NCI-H128 (cell line): Measurements from ENCODE around the gene ITGB1BP1.

Experiments
- DNase-seq: peaks from one replicate; lab custom pipeline; 2025; ENCODE audit not compliant: unreplicated experiment; lab: John Stamatoyannopoulos, UW

Gene ITGB1BP1

DNA sequence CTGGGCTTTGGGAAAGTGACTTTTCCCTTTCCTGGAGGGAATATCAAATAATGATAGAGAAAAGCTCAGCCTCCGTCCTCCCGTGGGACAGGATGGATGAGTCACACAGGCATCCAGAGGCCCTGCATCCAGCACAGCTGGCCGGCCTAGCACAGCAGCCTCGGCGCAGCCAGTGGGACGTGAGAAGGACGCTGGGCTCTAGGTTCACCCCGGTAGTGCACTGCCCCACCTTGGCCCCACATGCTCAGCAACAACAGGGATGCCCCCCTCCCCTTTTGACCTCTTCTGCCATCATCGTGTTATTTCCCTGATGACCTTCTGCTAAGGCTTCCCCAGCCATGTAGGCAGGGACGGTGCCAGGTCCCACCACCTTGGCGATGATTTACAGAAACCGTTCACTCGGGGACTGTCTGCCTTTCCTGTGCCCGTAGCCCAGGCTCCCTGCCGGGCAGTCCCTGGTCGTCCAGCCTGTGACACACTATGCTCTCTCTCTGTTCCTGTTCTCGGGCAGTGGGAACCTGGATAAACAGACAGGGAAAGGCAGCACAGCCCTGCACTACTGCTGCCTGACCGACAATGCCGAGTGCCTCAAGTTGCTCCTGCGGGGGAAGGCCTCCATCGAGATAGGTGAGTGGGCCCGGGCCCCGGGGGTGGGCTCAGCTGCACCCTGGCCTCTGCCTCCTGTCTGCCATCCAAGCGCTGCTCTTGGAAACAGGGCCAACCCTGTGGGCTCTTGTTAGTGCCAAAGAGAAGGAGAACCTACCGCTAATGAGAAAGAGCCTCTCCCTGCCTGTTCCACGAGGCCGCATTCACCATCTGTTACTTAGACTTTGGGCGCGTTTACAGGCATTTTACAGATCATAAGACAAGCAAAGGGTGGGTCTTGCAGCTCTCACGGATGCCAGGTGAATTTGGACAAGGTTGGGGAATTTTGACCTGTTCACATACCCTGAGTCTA, 44.6 kb downstream of the ITGB1BP1 start:
- DNase-seq = no peak

DNA sequence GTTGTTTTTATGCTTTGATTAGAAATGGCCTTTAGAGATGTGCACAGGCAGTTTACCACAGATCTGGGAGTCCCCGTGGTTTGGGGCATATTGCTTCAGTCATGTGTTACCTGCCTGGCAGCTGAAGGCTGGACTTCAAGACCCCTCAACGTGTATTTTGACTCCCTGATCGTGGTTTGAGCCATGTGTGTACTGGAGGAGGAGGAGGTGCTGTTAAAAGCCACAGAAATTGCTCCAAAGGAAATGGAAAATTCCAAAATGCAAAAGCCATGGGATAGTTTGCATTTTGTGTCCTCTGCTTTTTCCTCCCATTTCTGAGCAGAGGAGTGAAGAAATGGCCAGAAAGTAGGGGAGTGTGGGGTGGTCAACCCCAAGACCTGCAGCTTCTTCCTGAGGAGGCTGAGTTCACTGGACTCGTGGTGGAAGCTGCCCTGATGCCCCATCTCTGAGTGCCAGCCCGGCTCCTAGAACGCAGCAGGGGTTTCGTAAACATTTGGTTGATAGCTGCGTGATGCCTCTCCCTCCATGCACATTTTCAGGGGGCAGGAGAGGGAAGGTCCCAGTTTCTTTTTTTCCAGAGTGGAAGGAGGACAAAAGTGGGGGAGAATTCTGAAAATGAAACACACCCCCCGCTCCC, 45.7 kb downstream of the ITGB1BP1 start:
- DNase-seq = no peak

DNA sequence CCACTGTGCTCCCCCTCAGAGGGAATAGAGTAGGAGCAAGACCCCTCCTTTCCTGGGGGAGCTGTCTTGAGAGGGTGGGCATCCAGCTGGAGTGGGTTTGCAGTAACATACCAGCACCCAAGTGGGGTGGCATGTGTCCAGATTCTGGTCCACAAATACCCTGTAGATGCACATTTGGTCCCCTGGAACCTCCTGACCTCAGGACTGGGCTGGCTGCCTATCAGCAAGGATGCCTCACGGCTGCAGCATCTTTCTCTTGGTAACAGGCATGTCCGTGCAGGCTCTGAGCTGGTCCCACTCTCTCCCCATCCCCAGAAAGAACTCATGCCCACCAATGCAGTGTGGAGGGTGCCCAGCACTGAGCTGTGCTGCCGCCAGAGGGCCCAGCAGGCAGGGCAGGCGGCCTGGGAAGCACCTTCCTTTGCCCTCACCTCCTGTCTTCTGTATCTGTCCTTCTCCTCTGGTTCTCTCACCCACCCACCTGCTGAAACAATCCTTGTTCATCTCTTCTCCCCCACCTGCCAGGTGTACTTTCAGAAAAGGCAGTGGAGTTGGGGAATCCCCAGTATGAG, 47.4 kb downstream of the ITGB1BP1 start:
- DNase-seq = no peak

DNA sequence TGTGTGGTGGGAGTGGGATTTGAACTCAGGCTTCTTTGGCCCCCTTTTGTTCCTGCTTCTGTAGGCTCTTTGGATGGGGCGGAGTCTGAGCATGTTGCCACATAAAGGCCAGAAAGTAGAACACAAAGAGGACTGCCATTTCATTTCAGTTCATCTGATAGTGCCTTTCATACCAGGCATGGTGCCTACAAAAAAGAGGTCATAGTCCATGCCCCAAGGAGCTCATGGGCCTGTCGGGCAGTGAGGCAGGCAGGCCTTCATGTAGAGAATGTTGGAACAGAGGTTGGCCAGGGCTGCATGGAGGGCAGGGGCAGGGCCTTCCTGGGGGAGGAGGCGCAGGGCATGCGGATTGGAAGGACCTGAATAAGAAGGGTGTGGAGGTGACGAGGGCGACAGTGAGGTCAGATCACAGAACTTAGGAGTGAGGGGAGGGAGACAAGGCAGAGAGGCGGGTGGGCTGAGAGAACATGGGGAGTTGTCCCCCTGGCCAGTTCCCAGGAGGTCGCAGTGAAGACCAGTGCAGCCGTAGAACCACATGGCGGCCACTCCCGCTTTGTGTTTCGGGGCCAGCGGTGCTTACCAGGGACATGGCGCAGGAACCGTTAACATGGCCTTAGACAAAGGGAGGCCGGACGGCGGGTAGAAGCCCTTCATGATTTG, 49.1 kb downstream of the ITGB1BP1 start:
- no peak for DNase-seq

DNA sequence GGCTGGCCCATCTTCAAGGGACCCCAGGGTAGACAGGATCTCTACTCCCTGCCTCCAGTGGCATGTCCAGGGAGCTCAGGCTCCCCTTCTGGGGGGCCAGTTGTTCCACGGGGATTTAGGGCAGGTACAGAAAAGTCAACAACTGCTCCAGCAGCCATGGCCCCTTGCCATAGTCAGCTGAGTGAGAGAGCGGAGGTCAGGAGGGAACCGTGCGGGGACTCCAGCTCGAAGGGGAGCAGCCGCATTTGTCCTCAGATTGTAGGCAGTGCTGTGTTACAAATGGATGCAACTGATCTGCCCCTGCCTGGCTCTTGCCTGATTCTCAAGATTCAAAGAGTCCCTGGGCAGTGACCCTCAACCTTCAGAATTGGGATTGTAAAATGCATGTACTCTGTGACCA, 49.9 kb downstream of the ITGB1BP1 start:
- no peak for DNase-seq

DNA sequence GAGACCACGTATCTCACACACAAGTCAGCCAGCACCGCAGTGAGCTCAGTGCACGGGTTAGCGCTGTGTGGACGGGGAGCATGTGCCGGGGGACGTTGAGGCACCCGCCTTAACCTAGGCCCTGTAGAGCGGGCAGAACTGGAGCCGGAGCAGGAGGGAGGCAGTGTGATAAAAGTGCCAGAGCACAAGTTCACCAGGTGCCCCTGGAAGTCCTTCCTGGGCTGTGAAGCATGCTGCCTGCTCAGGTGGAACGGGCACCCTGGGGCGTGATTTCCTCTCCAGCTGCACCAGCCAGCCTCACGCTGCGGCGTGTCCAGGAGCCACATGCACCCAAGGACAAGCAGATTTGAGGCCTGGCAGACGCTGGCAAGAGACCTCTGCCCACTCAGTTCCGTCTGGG, 50.3 kb downstream of the ITGB1BP1 start:
- no peak for DNase-seq

DNA sequence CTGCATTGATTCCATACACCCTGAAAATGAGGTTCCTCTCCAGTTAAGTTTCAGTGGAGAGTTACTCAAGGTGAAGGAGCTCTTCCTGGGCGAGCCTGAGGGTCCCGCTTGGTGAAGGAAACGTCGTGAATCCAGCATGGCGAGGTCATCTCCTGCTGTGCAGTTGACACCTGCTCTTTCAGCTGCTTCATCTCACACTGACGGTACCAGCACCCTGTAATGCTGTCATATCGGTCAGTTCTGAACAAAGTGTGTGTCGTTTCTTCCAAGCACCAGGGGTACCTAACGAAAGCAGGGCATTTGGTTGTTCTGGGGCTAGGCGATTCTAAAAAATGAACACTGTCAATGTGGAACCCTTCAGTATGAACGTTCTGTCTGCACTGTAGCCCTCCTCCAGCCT, 52.6 kb downstream of the ITGB1BP1 start:
- DNase-seq = no peak

DNA sequence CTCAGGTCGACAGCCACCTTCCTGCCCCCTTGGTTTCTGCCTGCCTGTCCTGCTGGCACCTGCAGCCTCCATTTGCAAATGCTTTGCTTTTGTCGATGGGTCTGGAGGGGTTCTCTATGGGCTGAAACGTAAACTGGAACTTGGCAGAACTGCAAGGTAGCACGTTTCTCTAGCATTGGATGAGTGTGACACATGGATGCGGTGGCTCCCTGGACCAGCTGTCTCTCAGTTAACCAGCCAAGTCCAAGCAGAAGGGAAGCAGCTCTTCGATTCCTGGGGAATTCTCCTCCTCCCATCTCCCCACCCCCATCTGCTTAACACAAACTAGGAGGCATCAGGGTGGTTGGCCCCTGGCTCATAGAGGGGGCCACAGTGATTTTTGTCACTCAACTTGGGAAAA, 57.3 kb downstream of the ITGB1BP1 start:
- DNase-seq = no peak

DNA sequence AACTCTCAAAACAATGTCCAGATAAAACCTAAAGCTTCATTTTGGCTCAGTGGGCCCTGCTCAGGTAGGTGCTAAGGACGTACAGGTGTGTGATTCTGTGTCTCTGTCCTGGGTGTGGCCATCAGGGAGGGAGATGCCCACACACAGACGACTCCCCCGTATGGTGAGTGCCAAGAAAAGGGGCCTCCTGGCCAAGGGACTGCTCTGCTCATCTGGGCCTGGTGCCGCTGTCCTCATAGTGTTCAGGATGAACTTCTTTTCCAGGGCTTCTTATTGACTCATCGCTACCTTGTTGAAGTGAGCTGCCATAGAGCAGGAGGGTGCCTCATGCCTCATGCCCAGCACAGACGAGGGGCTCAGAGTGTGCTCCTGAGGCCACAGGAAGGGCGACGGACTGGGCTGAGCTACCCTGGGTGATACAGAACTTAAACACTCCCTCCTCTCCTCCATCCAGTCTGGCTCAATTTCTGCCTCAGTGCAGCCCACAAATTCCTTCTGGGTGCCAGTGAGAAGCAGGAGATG, 57.8 kb downstream of the ITGB1BP1 start:
- DNase-seq = no peak

DNA sequence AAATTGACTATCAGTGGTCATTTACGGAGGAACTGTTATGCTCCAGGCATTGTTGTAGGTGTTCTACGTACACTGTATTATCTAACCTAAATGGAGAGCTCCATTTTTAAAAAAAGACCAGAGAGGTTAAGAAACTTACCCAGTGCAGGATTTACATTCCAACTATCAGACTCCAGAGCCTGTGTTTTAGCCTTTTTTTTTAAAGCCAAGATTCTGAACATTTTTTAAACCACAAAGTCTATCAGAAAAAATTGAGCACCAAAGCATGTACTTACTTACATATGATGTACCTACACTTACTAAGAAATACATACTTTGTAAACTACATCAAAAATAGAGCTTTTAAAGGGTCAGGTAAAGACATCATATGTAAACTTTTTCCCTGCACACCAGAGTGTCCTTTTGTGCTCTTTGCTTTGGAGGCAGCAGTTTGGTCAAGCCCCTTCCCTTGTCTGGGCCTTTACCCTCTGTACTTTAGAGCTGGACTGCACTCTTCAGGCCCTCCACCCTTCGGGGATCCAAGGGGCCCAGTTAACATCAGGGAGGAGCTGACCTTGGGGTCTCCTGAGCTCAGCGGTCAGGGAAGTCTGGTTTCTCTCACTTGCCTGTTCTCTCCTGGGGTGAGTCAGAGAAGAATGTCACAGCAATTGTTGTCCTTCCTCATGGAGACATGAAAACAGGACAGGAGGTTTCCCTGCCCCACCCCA, 58.4 kb downstream of the ITGB1BP1 start:
- no peak for DNase-seq

DNA sequence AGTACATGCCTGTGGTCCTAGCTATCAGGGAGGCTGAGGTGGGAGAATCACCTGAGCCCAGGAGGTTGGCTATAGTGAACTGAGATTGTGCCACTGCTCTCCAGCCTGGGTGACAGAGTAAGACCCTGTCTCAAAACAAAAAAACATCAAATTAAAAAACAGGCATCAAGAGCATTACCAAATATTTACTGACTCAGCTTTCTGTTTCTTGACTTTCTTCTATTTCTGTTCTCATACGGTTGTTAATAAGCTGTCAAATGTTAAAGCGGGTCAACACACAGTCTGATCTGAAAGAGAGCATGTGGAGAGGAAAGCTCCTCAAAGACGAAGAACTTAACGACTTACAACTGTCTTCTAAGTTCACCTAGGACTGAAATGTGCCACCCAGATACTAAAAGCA, 59.0 kb downstream of the ITGB1BP1 start:
- DNase-seq = no peak

DNA sequence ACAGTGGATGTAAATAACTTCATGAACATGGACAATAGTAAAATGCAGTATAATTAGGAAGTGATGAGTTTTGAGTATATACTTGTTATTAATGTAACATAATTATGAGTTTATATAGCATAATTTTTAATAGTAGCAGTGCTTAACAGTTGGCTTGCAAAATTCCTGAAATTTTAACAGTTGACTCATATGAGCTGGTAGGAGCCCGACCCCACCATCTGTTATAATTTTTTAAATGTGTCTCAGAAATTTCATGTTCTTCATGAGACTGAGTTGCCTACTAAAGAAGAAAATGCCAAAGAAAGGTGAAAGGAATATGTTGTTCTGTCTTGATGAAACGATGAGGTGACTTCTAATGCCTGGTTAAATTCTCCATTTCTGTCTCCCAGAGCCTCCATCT, 62.6 kb downstream of the ITGB1BP1 start:
- DNase-seq = no peak

DNA sequence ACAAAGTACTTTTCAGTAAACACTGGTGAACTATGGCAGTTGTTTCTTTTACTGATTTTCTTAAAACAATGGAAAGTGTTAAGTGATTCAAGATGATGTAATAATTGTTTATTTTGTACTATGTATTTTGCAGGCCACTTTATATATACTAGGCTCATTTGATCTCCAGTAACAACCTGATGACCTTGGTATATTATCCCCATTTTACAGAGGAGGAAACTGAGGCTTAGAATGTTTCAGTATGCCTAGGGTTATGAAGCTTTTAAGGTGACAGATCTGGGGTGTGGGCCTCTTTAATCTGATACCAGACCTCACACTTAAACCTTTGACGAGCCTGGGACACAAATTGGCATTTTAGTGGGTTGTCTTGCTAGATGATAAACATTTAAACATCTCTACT, 63.2 kb downstream of the ITGB1BP1 start:
- no peak for DNase-seq

DNA sequence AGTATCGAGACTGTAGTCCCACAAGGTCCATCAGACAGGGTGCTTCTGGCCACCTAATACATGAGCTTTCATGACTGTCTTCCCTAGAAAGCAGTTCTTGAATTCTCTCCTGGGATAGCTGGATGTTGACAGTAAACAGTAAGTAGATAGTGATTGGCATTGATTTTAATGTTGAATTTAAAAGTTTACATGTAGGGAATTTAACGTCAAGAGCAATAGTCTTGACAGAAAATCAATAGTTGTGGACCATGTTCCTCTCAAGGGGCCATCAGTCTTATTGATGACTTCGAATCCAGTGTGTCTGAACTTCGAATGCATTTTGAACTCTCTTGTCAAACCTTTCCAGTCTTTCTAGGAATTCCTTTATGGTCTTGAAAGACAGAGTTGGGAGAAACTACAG, 63.9 kb downstream of the ITGB1BP1 start:
- DNase-seq = no peak

DNA sequence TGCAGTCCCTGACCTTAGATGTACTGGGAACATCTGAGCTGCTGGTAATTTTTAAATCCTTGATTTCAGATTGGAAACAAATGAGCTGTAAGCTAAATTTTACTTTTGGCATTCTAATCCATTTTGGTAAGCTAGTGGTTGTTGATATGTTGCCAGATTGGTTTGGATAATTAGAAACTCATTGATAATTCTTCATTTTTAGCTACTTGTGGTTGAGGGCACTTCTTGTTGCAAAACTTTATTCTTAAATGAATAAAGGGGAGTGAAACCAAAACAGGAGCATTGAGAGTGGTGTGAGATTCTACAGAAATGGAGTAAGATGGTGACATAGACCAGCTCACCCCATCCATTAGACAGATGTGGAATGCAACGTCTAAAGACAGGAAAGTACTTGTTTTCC, 64.5 kb downstream of the ITGB1BP1 start:
- no peak for DNase-seq

DNA sequence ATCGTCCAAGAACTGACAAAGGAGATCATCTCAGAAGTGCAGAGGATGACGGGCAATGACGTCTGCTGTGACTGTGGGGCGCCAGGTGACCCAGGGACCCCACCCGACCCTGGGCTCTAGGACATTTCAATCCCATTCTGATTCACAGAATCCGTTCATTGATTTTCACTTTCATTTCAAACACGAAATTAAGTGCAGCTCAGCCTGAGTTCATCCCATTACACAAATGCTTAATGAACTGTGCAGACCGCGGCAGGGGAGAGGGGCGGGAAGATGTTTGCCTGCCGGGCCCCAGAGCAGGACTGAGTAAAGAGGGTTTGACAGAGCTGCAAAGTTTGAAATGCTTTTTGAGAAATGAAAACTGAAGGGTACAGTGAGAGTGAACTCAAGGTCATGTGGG, 67.1 kb downstream of the ITGB1BP1 start:
- no peak for DNase-seq

DNA sequence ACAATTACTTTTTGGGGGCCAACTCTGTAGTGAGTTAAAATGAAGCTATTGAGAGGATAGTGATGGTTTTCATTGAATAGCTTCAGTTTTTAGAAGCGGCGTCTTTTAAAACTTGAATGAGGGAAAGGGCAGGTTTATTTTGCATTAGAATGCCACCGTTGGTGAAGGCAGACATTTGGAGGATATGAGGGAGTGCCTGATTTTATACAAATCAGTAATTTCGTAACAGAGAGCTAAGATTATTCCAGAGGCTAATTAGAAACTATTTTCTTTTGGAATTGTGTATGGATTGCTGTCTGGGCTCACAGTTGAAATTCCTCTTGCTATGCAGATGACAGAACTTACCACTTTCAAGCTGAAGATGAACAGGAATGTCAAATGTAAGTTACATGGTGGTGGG, 67.6 kb downstream of the ITGB1BP1 start:
- DNase-seq = no peak

DNA sequence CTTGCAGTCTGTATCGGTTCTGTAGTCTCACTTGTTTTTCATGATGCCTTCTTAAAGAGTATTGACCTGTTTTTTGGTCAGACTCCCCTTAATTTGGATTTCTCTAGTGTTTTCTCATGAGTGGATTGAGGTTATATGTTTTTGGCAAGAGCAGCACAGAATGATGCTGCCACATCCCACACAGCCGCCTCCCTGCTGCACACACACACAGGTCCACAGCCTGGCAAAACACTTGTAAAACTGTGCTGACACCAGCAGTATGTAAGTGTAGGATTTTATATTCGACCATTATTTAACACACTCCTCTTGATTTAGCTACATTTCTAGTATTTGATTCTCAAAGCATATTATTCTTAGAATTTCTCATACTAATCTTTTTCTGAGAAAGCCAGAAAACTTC, 68.1 kb downstream of the ITGB1BP1 start:
- DNase-seq = no peak

DNA sequence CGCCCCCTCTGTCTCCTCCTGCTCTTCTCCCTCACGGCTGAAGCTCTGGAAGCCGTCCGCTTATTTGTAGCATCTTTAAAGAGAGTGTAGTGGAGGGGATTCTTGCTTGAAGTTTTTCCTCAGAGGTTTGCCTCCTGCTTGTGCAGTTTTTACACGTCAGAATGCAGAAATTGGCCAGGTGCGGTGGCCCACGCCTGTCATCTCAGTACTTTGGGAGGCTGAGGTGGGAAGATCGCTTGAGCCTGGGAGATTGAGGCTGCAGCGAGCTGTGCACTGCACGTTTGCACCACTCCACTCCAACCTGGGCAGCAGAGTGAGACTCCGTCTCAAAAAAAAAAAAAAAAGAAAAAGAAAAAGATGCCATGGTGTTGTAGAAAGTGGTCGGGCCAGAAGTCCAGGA, 69.0 kb downstream of the ITGB1BP1 start:
- no peak for DNase-seq
